KMS-11 (cell line): Measurements from ENCODE around the gene BCAS4.

Experiments used
- H2AFZ ChIP-seq: fragments of 200-600 bp; sonication (generic); 2 replicates; pipeline ENCODE4 v1.6.1; 2016; ENCODE audit warnings: antibody characterized with exemption, mixed run types, low read depth
- H3K27ac ChIP-seq: fragments of 200-600 bp; sonication (generic); 2 replicates; pipeline ENCODE4 v1.6.1; 2016; ENCODE audit warnings: mild to moderate bottlenecking, mixed run types
- H3K27me3 ChIP-seq: fragments of 200-600 bp; sonication (generic); 2 replicates; pipeline ENCODE4 v1.6.1; 2017; ENCODE audit warnings: mild to moderate bottlenecking, low read depth, mixed run types, moderate library complexity; ENCODE audit not compliant: insufficient read depth
- H3K36me3 ChIP-seq: fragments of 200-600 bp; sonication (generic); 2 replicates; pipeline ENCODE4 v1.6.1; 2017; ENCODE audit warnings: mild to moderate bottlenecking, mixed run types; ENCODE audit not compliant: insufficient read depth
- H3K4me1 ChIP-seq: fragments of 200-600 bp; sonication (generic); 2 replicates; pipeline ENCODE4 v1.6.1; 2016; ENCODE audit warnings: mild to moderate bottlenecking, low read depth, mixed run types; ENCODE audit not compliant: poor library complexity, severe bottlenecking
- H3K4me2 ChIP-seq: fragments of 200-600 bp; sonication (generic); 2 replicates; pipeline ENCODE4 v1.7.0; 2016; ENCODE audit warnings: mild to moderate bottlenecking, mixed run types
- H3K4me3 ChIP-seq: fragments of 200-600 bp; sonication (generic); IDR thresholded peaks from 2 replicates; pipeline ENCODE4 v1.6.1; 2017; ENCODE audit warnings: low read depth, low read length, mixed read lengths; ENCODE audit not compliant: insufficient read depth
- H3K79me2 ChIP-seq: fragments of 200-600 bp; sonication (generic); 2 replicates; pipeline ENCODE4 v1.6.1; 2016; ENCODE audit warnings: low read depth, mixed run types; ENCODE audit not compliant: insufficient read depth
- H3K9ac ChIP-seq: fragments of 200-600 bp; sonication (generic); 2 replicates; pipeline ENCODE4 v1.6.1; 2016; ENCODE audit warnings: mild to moderate bottlenecking, mixed run types
- H4K20me1 ChIP-seq: fragments of 200-600 bp; sonication (generic); 2 replicates; pipeline ENCODE4 v1.6.1; 2016; ENCODE audit warnings: mild to moderate bottlenecking, mixed run types; ENCODE audit not compliant: insufficient read depth
- CTCF ChIP-seq: fragments of 200-600 bp; sonication (generic); conservative IDR thresholded peaks from 2 replicates; pipeline ENCODE4 v1.6.1; 2017; ENCODE audit warnings: low read depth, mild to moderate bottlenecking, antibody characterized with exemption, low read length, moderate library complexity, mixed read lengths

BCAS4 gene

GRCh38 chr20:50786703-50787102 lies 8.2 kb upstream of the BCAS4 start:
- Histone ChIP-seq H4K20me1 (no peaks in the 10 kb centered on the region), H2AFZ (no peak overlapping the region), H3K9ac (no peak overlapping the region), H3K27ac (no peak overlapping the region), H3K79me2 (no peaks in the 10 kb centered on the region), H3K4me3 (no peak overlapping the region), H3K4me2 (no peak overlapping the region), H3K4me1 (peaks cover 12% of the 10 kb centered on the region), H3K36me3 (no peaks in the 10 kb centered on the region), H3K27me3 (no peaks in the 10 kb centered on the region)
- TF ChIP-seq CTCF, result no peak

GRCh38 chr20:50787181-50787580 lies 7.7 kb upstream of the BCAS4 start:
- no peaks in the 10 kb centered on the region for H3K27me3 ChIP-seq
- H3K4me2 ChIP-seq, result no peak overlapping the region
- no peaks in the 10 kb centered on the region for H4K20me1 ChIP-seq
- TF ChIP-seq CTCF, result no peak
- H3K9ac ChIP-seq, result no peak overlapping the region
- H2AFZ ChIP-seq, result no peak overlapping the region
- H3K36me3 ChIP-seq, result no peaks in the 10 kb centered on the region
- H3K27ac ChIP-seq, result no peak overlapping the region
- peaks cover 12% of the 10 kb centered on the region for H3K4me1 ChIP-seq
- no peaks in the 10 kb centered on the region for H3K79me2 ChIP-seq
- no peak overlapping the region for H3K4me3 ChIP-seq

- 0 out of 2 replicates have a peak, but pooled peaks cover 3% of the 10 kb centered on the region for H3K27me3 ChIP-seq
- H3K36me3 ChIP-seq, result no peaks in the 10 kb centered on the region
- no peak for TF ChIP-seq CTCF
- no peak overlapping the region for H3K4me3 ChIP-seq
- H4K20me1 ChIP-seq, result no peaks in the 10 kb centered on the region
- peaks cover 12% of the 10 kb centered on the region for H3K4me1 ChIP-seq
- H3K4me2 ChIP-seq, result no peak overlapping the region
- H3K9ac ChIP-seq, result no peak overlapping the region
- no peaks in the 10 kb centered on the region for H3K79me2 ChIP-seq
- no peak overlapping the region for H2AFZ ChIP-seq
- no peak overlapping the region for H3K27ac ChIP-seq
Observed at GRCh38 chr20:50788045-50788991, 6.5 kb upstream of the BCAS4 start.

- H3K27me3 ChIP-seq, result peaks cover 3% of the 10 kb centered on the region; the same call in 1 of the 2 replicates
- H3K79me2 ChIP-seq, result no peaks in the 10 kb centered on the region
- no peaks in the 10 kb centered on the region for H3K36me3 ChIP-seq
- peak overlapping the region; percentile 83 for H3K4me2 ChIP-seq
- no peaks in the 10 kb centered on the region for H4K20me1 ChIP-seq
- peaks cover 12% of the 10 kb centered on the region for H3K4me1 ChIP-seq
- H2AFZ ChIP-seq, result peak overlapping the region; percentile 98
- H3K9ac ChIP-seq, result peak overlapping the region; percentile 54; the same call in 1 of the 2 replicates
- H3K4me3 ChIP-seq, result no peak overlapping the region
- H3K27ac ChIP-seq, result peak overlapping the region; percentile 23; the same call in 1 of the 2 replicates
- no peak for TF ChIP-seq CTCF
Observed at GRCh38 chr20:50789968-50790650, 4.8 kb upstream of the BCAS4 start.
